Measurements from ENCODE around the gene MPEG1.

The MPEG1 gene

DNA sequence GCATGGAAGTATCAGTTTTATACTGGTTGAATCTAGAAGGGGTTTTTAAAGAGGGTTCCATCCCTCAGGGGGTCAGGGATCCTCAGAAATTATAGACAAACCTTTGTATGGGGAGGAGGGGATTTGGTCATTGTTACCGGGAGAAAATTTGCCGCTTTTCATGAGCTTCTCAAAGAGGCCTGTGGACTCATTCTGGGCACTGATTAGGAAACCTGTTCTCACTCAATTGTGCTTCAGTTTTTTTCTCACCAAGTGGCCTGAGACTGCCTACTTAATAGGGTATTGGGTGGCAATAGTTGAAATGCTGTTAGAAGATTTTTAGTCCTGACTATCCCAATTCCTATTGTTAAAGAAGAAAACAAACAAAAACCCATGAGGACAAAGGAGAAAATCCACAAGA, 14.0 kb downstream of the MPEG1 start:
- H3K4me3 ChIP-seq = no peak overlapping the region

GRCh38 chr11:59197991-59198390, 14.7 kb downstream of the MPEG1 start:
- peak; percentile 88 for DNase-seq (ENCODE audit: low spot score)
- peak overlapping the region; percentile 20 for H3K4me3 ChIP-seq
- no peak for TF ChIP-seq CTCF (IDR thresholded peaks at IDR 0.05)
- H3K27ac ChIP-seq = peak overlapping the region in 1 of 2 donors; percentile 24

More for the DNA sequence above, 14.0 kb downstream of the MPEG1 start:
- no peak overlapping the region for H3K27ac ChIP-seq
- DNase-seq (ENCODE audit: low spot score) = no peak
- TF ChIP-seq CTCF (IDR thresholded peaks at IDR 0.05) = no peak

- Histone ChIP-seq H3K4me3 (no peak overlapping the region), H3K27ac (no peak overlapping the region)
- DNase-seq (ENCODE audit: low spot score) = no peak
- TF ChIP-seq CTCF (IDR thresholded peaks at IDR 0.05) = no peak
Measured at GRCh38 chr11:59196777-59197176, 15.9 kb downstream of the MPEG1 start.

DNA sequence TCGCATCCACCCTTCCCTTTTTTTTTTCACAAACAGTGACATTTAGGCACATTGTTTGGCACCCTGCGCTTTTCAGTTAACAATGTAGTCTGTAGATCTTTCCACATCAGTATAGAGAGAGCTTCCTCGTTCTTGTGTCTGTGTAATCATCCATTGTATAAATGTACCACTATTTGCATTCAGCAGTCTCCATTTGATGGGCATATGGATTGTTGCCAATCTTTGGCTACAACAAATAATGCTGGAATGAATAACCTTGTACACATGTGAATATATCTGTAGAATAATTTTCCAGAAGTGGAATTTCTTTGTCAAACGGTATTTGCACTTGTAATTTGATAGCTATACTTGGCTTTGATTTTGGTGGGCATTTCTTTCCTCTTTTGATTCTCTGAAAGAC, 17.1 kb downstream of the MPEG1 start:
- no peak overlapping the region for H3K27ac ChIP-seq

GRCh38 chr11:59193587-59194130, 19.1 kb downstream of the MPEG1 start:
- no peak overlapping the region for H3K27ac ChIP-seq
- TF ChIP-seq CTCF (IDR thresholded peaks at IDR 0.05) = no peak
- H3K4me3 ChIP-seq = no peak overlapping the region
- DNase-seq (ENCODE audit: low spot score) = no peak

More for the DNA sequence above, 17.1 kb downstream of the MPEG1 start:
- DNase-seq (ENCODE audit: low spot score) = no peak
- H3K4me3 ChIP-seq = no peak overlapping the region
- no peak for TF ChIP-seq CTCF (IDR thresholded peaks at IDR 0.05)

- Histone ChIP-seq H3K27ac (no peak overlapping the region), H3K4me3 (no peak overlapping the region)
- no peak for DNase-seq (ENCODE audit: low spot score)
- no peak for TF ChIP-seq CTCF (IDR thresholded peaks at IDR 0.05)
Measured at GRCh38 chr11:59192446-59193020, 20.2 kb downstream of the MPEG1 start.

- no peak for DNase-seq (ENCODE audit: low spot score)
- no peak for TF ChIP-seq CTCF (IDR thresholded peaks at IDR 0.05)
- H3K27ac ChIP-seq = no peak overlapping the region
- no peak overlapping the region for H3K4me3 ChIP-seq
Measured at GRCh38 chr11:59191890-59192289, 20.8 kb downstream of the MPEG1 start.

Data from coronary artery (tissue), 2 donors.